GM21528 (cell line): ENCODE data around the gene TM9SF3.
A peak's percentile ranks its signal among the peaks of the same experiment; 100 is the strongest.

Experiments
- ATAC-seq: cut with Tn5 transposase; IDR thresholded peaks from one replicate; pipeline ENCODE4 v1.9.1; 2021; ENCODE audit warnings: mild to moderate bottlenecking, moderate library complexity; ENCODE audit not compliant: unreplicated experiment, low FRiP score

Gene TM9SF3

GRCh38 chr10:96586419-96587263, at the start of gene TM9SF3:
Gene TM9SF3, minus strand, starts transcription at chr10:96587012. Its CDS starts 177 bp downstream, at chr10:96586835.
- ATAC-seq: peak; percentile 67

- ATAC-seq: no peak
Measured at GRCh38 chr10:96636551-96636950, 49.7 kb upstream of the TM9SF3 start.

- no peak for ATAC-seq
Measured at GRCh38 chr10:96632974-96633710, 46.3 kb upstream of the TM9SF3 start.

- no peak for ATAC-seq
Measured at GRCh38 chr10:96627292-96627691, 40.5 kb upstream of the TM9SF3 start.

- no peak for ATAC-seq
Measured at GRCh38 chr10:96626795-96627194, 40.0 kb upstream of the TM9SF3 start.

- ATAC-seq: no peak
Measured at GRCh38 chr10:96625173-96625572, 38.4 kb upstream of the TM9SF3 start.

GRCh38 chr10:96622013-96622787, 35.4 kb upstream of the TM9SF3 start:
- no peak for ATAC-seq

GRCh38 chr10:96619796-96620773, 33.3 kb upstream of the TM9SF3 start:
- no peak for ATAC-seq

- no peak for ATAC-seq
Measured at GRCh38 chr10:96619120-96619519, 32.3 kb upstream of the TM9SF3 start.

GRCh38 chr10:96618653-96619052, 31.8 kb upstream of the TM9SF3 start:
- ATAC-seq: no peak

GRCh38 chr10:96616961-96617360, 30.1 kb upstream of the TM9SF3 start:
- ATAC-seq: no peak

- no peak for ATAC-seq
Measured at GRCh38 chr10:96614515-96614914, 27.7 kb upstream of the TM9SF3 start.

- ATAC-seq: no peak
Measured at GRCh38 chr10:96613576-96613975, 26.8 kb upstream of the TM9SF3 start.

- no peak for ATAC-seq
Measured at GRCh38 chr10:96612055-96612830, 25.4 kb upstream of the TM9SF3 start.

GRCh38 chr10:96610817-96611216, 24.0 kb upstream of the TM9SF3 start:
- ATAC-seq: no peak

- ATAC-seq: no peak
Measured at GRCh38 chr10:96609510-96609909, 22.7 kb upstream of the TM9SF3 start.

- ATAC-seq: no peak
Measured at GRCh38 chr10:96608805-96609204, 22.0 kb upstream of the TM9SF3 start.

GRCh38 chr10:96608262-96608661, 21.4 kb upstream of the TM9SF3 start:
- no peak for ATAC-seq

GRCh38 chr10:96606946-96607345, 20.1 kb upstream of the TM9SF3 start:
- ATAC-seq: no peak
